HG03064 (cell line): ENCODE data around the gene ZNF626.
"Not testable (repeated sequence)": the region's sequence is repeated elsewhere in the genome, so short reads cannot be mapped to it uniquely, and the experiment has no call there.

Experiments
- ATAC-seq: cut with Tn5 transposase; IDR thresholded peaks from one replicate; pipeline ENCODE4 v1.9.1; 2021; ENCODE audit warnings: low read depth; ENCODE audit not compliant: unreplicated experiment

Gene ZNF626

GRCh38 chr19:20661150-20661819 lies at the start of gene ZNF626:
Gene ZNF626, minus strand, starts transcription at chr19:20661571. Its CDS starts 125 bp downstream, at chr19:20661446.
- ATAC-seq, result peak; percentile 85

GRCh38 chr19:20669263-20669662 lies 7.9 kb upstream of the ZNF626 start:
- no peak for ATAC-seq

DNA sequence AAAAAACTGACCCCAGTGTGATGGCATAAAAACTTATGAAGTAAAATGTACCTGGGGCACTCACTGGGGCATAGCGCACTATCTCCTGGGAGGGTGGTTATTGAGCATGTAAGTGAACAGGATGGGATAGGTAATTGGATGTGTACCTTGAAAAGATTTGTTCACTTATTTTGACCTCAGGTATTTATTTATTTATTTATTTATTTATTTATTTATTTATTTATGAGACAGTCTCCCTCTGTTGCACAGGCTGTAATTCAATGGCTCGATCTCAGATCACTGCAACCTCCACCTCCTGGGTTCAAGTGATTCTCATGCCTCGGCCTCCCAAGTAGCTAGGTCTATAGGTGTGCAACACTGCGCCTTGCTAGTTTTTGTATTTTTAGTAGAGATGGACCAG lies 5.9 kb upstream of the ZNF626 start:
- no peak for ATAC-seq

GRCh38 chr19:20664901-20665781 lies 3.8 kb upstream of the ZNF626 start:
- ATAC-seq, result no peak

- ATAC-seq, result not testable (repeated sequence)
Observed at GRCh38 chr19:20664475-20664874, 3.1 kb upstream of the ZNF626 start.

DNA sequence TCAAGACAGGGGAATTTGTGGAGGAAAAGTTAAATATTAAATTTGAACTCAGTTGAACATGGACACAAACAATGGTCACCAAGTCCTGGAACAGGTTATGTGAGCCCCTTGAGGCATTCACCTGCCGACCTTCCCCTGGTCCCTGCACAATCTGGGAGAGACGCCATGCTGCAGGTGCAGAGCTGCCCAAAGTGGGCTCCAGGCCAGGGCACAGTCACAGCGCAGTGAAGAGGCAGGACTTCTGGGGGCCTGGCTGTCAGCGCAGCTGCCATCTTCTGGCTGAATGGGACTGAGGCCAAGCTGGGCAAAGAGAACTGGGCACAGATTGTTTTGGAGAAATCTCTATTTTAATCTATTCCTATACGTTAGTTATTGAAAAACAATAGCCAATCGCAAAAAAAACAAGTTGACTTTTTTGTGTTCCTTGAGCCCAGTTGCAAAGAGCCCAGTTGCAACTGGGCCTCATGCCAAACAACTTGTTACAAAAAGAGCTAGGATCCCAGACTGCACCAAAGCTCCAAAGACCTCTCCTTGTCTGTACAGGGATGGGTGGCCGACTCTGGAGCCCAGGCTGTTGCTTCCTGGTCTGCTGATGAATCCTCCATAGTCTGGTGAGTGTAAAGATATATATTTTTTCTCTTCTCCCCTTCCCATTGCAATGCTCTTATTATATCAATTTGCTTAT lies 1.2 kb upstream of the ZNF626 start:
- no peak for ATAC-seq

GRCh38 chr19:20660473-20661140 lies 764 bp downstream of the ZNF626 start:
- ATAC-seq, result no peak

DNA sequence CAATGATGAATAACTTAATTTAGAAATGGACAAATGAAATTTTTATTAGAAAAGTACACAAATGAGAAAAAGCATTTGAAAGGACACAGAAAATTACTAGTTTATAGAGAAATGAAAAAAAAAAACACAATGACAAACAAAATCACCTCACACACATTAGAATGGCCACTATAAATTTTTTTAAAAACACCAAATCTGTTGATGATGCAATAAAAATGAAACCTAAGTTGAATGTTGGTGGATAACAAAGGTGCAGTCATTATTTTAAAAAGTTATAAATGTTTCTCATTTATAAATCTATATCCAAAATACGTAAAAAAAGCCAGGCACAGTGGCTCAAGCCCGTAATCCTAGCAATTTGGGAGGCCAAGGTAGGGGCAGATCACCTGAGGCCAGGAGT lies 20.8 kb downstream of the ZNF626 start:
- ATAC-seq, result no peak

DNA sequence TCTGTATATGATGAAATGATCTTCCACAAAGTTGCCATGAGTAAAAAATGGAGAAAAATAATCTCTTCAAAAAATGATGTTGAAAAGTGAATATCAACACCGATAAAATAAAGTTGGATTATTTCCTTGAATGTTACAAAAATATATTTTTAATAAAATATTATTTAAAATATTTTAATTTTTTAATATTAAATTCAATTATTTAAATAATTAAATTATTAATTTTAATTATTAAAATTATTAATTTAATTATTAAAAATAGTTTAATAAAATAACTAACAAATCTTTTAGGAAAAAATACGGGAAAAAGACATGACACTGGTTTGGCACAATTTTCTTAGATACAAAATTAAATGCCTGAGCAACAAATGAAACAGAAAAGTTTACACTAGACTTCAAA lies 21.3 kb downstream of the ZNF626 start:
- no peak for ATAC-seq

DNA sequence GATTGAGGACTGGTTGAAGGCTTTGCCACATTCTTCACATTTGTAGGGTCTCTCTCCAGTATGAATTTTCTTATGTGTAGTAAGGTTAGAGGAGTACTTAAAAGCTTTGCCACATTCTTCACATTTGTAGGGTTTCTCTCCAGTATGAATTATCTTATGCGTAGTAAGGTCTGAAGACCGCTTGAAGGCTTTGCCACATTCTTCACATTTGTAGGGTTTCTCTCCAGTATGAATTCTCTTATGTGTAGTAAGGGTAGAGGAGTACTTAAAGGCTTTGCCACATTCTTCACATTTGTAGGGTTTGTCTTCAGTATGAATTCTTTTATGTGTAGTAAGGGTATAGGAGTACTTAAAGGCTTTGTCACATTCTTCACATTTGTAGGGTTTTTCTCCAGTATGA lies 36.8 kb downstream of the ZNF626 start:
- ATAC-seq, result not testable (repeated sequence)

- ATAC-seq, result no peak
Observed at GRCh38 chr19:20616071-20616470, 45.3 kb downstream of the ZNF626 start.

GRCh38 chr19:20614971-20615370 lies 46.4 kb downstream of the ZNF626 start:
- not testable (repeated sequence) for ATAC-seq

DNA sequence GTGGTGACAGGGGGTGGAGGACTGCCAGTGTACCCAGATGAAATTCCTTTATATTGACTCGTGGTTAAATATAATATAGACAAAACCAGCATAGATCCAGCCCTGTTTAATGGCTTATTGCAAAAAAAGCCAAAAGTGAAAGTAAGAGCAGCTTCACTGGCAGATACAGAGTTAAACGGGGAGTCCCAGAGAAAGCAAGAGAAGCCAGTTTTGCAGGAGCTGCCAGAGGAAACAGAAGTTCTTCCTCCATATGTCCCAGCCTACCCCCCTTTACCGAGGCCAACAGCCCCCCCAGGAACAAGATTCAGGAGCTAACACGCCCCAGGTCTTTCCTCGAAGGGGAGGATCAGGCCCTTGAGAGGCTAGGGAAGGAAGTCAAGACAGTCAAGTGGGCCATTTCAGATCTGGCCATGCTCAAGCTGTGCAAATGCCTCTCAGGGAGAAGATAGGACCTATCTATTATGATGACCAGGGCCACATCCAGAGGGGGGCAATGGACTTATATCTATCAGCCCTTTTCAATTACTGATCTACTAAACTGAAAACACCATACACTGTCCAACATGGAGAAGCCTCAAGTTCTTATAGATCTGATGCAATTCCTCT lies 48.6 kb downstream of the ZNF626 start:
- ATAC-seq, result no peak

- no peak for ATAC-seq
Observed at GRCh38 chr19:20611866-20612265, 49.5 kb downstream of the ZNF626 start.

GRCh38 chr19:20607943-20608342 lies 53.4 kb downstream of the ZNF626 start:
- ATAC-seq, result no peak
